ENCODE data around the gene APOF. TPM values are rescaled to one million over a fixed set of nuclear protein-coding genes. Genes with fewer than 3 reads are reported as not detected.

APOF gene
- total and polyA plus RNA-seq, 9 of the 15 experiments (the other 6 are each of a cell fraction or from before 2014, with no cell fraction given), result 0.09 to 0.15 (median 0.12) TPM; not detected in 5

GRCh38 chr12:56333679-56334489 is 28.8 kb downstream of the APOF start, which contains the start of gene PAN2 (continued):
- TF ChIP-seq PTRF (tag; IDR thresholded peaks at IDR 0.05) (no peak), CBX2 (IDR thresholded peaks at IDR 0.05; ENCODE audit: insufficient read depth, low read length, poor library complexity, severe bottlenecking) (no peak), ZNF445 (CRISPR knock-in tag; IDR thresholded peaks at IDR 0.05; ENCODE audit: low read depth) (0 out of 2 replicates have a peak, but pooled peaks have one; percentile 48), CHAMP1 (IDR thresholded peaks at IDR 0.05) (0 out of 2 replicates have a peak, but pooled peaks have one; percentile 9), CHD1 (IDR thresholded peaks at IDR 0.05; ENCODE audit: low read length) (peak; percentile 19), ZNF592 (IDR thresholded peaks at IDR 0.05) (peak; percentile 90), ZNF695 (CRISPR knock-in tag; IDR thresholded peaks at IDR 0.05) (no peak), TSHZ1 (CRISPR knock-in tag; IDR thresholded peaks at IDR 0.05) (no peak), USF1 (CRISPR knock-in tag; IDR thresholded peaks at IDR 0.05) (peak; percentile 50; the same call in 1 of the 2 replicates), ID3 (CRISPR knock-in tag; IDR thresholded peaks at IDR 0.05) (no peak), ID3 (tag; IDR thresholded peaks at IDR 0.05) (no peak)

Data from K562 (cell line).